ENCODE data around the gene SLX4IP.

GRCh38 chr20:10655720-10656669 is 220.9 kb downstream of the SLX4IP start:
- no peak for TF ChIP-seq POLR2A (IDR thresholded peaks at IDR 0.05)
- no peak for TF ChIP-seq CTCF (IDR thresholded peaks at IDR 0.05 in 8 of 11, conservative IDR thresholded peaks at IDR 0.05 in 3 of 11)
